Stimulated activated CD4-positive, alpha-beta T cell treated with anti-CD3 and anti-CD28 coated beads, Interleukin-2, amount 100 ng/mL, for 48 hours (primary cell): ENCODE data around the gene C1QTNF6.
"Not testable (repeated sequence)": the region's sequence is repeated elsewhere in the genome, so short reads cannot be mapped to it uniquely, and the experiment has no call there.

Experiments used
- DNase-seq, 2 donors: peaks; one replicate each; pipeline ENCODE4 v3.0.0-alpha.2; 2020

The C1QTNF6 gene

DNA sequence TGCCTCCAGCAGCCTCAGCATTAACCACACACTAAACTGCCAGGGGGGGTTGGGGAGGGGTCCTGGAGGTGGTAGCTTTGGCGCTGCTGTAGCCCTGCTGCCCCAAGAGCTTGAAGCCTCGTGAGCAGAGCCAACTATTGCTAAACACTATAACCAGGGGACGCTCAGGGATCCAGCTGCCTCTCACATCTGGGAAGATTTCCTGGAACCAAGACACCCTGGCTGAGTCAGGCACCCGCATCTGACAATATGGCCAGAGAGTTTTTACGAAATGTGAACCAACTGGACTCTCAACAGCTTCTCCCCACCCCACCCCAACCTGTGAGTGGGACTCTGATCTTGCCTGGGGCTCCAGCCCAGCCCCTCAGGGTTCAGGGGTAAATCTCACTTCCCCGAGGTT is 14.3 kb downstream of the C1QTNF6 start:
- DNase-seq, result no peak

DNA sequence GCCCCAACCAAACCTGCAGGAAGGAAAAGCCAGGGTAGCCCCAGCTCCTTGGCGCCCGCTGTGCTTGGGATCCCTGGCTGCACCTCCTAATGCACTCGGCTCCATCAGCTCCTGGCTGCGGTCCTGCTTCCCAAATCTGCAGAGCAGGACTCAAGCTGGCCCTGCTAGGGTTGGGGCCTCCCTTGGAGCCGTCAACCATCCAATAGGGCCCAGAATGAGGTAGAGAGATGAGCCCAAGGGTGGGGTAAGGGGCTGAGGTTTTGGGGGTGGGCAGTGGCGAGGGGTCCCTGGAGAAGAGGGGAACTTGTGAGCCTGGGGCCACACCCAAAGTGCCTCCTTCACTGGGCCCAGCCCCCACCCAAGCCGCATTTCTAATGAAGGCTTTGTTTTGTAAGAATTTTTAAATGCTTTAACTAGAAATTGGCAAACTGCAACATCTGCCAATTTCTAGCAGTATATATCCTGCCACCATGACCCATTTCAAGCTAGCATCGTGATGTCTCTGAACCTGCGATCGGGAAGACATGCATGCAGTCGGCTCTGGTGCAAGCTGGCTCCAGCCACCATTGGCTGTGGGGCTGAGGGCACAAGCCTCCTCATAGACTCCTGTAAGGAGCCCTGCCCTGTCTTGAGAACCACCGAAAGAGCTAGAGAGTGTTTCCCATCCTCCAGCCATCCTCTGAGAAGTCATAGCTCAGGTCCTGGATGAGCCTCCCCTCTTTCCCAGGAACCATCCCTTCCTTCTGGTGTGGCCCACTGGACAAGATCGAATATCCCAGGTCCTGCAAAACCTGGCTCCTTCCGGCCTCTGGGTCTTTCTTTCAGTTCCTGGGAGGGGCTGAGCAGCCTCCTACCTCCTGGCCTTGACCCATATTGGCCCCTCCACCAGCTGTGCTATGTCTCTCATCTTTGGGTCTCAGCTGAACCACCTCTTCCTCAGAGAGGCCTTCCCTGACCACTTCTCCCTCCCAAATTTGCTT is 15.5 kb downstream of the C1QTNF6 start:
- no peak for DNase-seq

DNA sequence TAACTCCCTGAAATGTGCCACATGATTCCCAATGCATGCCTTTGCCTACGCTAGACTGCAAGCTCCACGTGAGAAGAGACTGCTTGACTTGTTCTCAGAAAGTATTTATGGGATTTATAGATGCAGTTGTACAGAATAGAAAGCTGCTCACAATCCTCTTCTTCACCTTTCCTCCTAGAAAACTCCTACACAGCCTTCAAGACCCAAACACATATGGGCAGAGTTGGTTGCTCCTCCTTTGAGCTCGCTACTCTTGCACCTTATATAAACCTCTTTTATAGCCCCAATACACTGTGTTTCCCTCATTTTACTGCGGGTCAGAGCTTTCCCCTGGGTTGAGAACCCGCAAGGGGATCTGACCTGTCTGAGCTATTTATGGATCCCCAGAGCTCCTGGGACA is 16.4 kb downstream of the C1QTNF6 start:
- no peak for DNase-seq

DNA sequence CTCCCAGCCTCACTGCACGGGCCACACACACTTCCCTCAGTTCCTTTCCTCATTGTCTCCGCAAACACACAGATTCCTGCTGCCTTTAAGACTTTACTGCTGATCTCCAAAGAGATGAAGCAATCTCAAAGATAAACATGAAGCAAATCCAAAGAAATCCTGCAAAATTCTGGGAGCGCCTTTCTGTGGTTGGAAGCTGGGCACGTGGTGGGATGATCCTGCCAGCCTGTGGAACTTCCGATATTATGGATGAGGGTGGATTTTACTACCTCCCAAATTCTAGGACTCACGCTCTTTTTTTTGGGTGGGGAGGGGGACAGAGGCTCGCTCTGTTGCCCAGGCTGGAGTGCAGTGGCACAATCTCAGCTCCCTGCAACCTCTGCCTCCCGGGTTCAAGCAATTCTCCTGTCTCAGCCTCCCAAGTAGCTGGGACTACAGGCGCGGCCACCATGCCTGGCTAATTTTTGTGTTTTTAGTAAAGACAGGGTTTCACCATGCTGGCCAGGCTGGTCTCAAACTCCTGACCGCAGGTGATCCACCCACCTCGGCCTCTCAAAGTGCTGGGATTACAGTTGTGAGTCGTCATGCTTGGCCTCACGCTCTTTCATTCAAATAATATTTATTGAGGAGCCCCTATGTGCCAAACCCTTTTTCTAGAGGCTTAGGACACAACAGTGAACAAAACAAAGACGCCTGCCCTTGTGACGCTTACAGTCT is 17.2 kb downstream of the C1QTNF6 start:
- DNase-seq, result not testable (repeated sequence)

DNA sequence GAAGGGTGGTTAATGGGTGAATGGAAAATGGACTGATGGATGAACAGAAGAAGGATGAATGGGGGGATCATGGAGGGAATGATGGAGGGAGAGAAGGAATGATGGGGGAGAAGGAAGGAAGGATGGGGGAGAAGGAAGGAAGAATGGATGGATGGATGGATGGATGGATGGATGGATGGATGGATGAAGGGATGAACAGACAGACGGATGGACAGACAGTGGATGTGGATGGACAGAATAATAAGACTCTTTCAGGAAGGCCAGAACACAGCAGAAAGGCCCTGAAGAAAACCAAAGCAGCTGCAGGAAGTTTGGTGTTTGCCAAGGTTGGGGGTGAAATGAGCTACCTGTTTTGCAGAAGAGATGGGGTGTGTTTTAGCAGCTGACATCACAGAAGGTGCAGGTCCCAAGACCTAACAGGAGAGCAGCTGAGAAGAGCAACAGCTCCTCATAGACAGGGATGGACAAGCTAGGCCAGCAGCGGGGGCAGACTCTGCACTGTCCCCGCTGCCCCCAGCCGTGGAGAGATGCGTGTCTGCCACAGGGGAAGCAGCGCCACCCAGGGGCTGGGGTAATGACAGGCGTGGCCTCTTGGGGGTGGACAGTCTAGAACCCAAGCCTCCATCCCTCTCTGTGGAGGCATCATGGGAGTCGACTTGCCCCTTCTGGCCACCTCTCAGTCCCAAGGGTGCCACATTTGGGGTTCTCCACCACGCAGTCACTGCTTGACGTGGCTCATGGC is 17.9 kb downstream of the C1QTNF6 start:
- DNase-seq, result no peak

DNA sequence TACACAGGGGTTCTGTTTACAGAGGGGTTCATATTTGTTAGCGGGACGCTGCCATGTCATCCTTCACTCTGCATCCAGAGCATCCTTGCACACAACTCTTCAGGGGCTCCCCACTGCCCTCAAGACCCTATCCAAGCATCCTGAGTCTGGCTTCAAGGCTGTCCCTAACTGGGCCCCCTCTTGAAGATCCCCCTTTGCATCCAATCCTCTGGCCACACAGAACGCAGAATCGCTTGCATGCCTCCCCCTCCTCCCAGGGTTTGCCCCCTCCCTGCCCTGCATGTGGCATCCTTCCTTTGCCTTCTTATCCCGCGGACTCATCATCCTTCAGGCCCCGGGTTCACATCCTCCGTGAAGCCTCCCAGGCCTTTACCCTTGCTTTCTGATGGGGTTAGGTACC is 18.6 kb downstream of the C1QTNF6 start:
- no peak for DNase-seq

DNA sequence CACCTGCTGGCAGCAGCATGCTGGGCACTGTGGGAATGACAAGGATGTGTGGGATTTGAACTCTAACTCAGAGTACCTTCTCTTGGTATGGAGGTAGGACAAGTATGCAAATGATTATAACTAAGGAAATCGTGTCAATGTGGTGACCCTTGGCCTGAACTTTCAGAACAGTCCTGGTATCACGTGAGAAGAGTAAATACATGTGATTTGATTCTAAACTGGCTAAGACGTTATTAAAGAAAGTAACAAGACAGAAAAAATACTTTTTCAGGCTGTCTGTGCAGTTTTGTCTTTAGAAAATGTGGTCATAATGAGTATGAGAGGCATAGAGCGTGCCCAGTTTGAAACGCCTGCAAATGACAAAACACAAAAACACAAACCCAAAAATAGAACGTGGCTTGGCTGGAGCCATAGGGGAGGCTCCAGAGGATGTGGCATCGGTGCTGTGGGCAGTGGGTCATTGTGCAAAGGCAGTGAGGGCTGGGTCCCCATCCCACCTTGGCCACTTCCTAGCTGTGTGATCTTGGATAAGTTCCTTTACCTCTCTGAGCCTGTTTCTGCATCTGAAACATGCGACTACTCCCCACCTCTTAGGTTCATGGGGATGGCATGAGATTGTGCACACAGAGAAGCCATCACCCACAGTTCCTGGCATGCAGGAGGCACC is 19.9 kb downstream of the C1QTNF6 start:
- DNase-seq, result no peak

DNA sequence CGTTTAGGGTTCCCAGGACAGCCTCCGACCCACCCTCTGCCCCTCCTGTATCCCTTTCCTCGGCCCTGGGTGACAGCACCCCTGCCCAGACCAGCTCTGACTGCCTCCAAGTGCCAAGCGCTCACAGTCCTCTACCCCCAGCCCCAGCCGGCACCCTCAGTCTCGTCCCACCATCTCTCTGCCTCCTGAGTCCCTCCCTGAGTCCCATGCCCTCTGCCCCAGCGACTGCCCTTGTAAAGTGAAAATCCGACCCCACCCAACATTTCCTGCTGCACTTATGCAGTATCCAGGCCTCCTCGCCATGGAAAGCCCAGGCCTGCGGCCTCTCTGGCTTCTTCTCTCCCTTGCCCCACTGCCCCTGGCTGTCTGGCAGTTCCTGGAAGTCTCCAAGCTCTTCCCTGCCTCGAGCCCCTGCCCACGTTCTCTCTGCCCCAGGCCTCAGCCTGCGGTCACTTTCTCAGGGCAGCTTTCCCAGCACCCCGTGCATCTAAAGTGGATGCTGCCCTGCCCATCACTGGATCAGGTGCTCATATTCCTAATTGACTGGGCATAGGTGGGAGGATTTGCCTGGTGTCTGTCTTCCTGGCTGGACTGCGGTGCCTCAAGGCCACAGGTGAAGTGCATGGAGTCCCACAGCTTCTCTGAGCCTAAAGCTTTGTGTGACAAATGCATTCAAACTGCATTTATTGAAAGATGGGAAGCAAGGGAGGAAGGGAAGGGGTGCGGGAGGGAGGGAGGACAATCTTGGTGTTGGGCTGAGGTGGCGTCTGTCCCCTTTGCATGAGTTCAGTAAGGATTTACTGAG is 20.7 kb downstream of the C1QTNF6 start:
- no peak for DNase-seq

DNA sequence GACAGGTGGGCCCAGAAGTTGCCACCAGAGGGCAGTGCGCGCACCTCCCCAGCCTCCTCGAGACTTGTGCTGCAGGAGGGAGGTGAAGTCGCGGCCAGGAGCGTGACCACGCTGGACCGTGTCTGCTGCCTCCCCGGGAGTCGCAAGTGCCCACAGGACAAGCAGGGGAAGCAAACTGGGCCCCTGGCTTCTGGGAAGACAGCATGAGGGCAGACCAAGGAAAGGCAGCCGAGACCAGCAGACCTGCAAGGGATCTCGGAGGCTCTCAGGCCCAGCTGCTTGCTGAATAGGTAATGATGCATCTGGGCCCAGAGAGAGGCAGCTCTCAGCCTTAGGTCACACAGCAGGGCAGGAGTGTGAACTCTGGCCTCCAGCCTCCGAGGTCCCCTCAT is 21.4 kb downstream of the C1QTNF6 start:
- DNase-seq, result peak; percentile 82 to 87

DNA sequence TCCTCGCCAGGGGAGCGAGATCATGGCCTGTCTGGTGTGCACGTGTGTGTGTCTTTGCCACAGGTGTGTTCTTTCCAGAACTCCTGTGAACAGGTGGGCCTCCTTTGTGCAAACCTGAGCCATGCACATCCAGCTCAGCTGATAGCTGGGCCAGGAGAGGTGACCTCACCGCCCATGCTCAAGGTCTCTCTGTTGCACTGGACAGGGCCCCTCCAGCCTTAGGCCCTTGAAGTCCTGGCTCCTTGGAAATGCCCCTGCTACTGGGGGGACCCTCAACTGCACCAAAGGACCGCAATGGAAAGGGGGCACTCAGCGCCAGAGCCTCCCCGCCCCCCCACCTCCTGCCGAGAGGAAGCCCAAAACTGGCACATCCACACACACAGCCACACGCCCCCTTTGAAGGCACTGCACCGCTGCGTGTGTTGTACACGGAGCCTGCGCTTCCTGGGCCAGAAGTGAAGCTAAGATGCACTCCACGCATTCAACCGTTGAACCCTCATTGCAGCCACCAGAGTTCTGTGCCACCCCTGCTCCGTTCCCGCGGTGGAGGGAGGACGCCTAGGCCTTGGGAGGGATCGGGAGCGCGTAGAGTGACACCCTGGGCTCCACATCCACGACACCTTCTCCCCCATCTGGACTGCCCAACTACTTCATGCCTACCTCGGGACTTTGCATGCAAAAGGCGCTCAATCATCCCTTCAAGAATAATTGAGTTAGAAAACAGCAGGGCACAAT is 21.9 kb downstream of the C1QTNF6 start:
- DNase-seq, result no peak

DNA sequence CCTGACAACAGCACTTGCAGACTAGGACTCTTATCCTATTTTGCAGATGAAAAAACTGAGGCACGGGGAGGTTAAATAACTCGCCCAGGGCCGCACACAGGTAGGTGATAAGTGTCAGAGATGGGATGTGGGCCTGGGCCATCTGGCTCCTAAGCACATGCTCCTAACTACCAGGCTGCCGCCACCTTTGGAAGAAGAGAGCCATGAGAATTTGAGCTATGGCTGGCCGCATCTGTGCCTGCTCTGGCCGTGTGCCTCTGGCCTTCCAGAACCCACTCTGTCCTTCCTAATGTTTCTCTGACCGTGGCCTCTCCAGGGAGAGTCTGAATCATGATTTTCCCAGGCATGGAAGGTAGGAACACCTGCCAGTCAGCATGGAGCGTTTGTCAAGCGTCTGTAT is 23.0 kb downstream of the C1QTNF6 start:
- no peak for DNase-seq

DNA sequence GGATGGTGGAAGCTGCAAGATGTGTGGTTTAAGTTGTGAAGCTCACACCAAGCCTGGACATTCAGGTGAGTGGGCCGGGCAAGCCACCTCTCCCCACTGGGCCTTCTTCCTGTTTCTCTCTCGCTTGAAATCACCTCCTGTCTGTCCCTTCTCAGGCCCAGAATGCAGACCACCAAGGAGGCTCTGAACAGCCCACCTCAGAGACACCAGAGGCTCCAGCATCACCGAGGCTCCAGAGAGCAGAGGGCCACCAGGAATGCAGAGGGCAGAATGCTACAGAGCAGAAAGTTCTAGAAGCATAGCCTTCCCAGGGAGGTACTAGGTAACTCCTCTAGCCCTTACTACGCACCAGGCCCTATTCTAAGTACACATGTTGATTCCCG is 23.6 kb downstream of the C1QTNF6 start:
- DNase-seq, result no peak

DNA sequence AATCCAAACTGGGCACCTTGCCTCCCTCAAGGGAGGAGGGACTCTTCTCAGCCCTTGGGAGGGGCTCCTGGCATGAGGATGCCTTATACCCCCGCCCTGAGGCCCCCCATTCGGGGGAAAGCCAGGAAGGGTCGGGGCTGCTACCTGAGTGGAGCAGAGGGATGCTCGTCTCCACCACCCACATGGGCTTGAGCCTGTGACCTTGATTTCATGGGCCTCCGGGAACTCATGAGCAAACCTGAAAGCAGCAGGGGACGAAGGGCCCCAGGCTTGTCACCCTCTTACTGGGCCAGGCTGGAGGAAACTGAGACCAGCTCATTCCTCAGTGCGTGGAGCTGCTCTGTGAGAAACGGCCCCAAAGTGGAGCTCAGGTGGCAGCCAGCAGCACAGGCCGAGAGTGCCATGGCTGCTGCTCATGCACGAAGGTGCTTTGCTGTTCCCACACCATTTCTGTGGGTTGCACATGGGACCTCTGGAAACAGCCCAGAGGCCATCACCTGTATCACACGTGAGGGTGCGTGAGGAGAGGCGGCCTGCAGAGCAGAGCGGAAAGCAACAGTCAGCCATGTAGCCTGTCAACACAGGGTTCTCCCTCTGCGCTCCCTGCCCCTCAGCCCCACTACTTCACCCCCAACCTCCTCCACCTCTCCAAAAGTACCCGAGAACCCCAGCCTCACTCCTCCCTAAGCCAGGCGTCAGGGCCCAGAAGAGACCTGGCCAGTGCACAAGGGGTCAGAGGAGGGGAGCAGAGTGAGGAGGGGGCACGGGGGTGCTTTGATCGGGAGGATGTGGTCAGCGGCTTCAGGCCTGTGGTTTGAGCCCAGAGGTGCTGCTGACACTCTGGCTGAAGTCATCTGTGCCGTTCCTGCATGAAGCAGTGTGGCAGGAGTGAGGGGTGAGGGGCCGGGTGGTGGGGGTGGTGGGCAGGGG is 24.2 kb downstream of the C1QTNF6 start:
- peak; percentile 72 for DNase-seq

DNA sequence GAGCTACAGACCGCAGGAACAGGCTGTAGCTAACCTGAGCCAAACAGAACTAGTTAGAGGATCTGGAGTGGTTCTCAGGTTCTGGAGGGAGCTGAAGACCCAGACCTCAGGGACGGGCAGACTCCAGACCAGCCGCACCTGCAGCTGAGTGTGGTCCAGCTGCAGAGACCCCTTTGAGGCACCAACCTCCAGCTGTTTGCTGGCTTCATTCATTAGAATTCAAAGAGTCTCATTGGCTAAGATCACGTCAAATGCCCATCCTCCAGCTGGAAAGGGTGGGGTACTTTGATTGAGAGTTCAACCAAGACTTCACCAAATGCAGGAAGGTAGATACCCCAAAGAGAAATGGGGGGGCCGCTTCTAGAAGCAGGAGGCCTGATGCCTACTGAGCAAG is 25.0 kb downstream of the C1QTNF6 start:
- no peak for DNase-seq

DNA sequence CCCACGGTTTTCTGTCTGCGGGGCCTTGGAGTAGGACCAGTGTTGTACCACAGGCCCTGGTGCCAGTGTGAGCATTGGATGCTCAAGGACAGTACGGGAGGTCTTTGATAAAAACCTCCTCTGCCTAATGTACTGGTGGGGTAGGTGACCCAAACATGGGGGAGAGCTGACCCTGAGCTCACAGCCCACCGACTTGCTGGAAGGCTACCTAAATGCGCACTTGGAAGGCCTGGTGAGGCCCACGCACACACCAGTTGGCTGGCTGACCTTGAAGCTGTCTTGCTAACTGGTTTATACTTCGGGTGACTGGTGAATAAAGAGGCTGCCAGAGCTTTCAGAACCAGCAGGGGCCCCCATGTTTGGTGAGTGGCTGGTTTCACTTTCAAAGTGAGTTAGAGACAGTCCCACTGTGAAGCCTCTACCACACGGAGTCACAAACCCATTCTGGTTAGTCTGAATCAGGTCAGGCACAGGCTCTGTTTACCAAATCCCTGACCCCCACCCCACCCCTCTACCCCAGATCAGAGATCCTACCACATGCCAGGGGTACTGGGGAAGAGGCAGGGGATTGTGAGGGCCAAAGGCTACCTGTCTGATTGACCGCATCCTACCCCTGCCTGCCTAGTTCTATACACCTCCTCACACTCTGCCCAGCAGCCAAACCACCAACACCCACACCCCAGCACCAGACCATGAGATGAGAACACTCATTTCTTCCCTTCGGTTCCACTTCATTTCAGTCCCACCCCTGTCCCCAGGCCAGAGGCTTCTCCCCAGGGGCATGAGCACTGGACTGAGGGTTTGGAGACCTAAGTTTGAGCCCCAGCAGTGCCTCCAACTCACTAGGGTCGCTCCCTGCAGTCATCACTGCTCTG is 25.6 kb downstream of the C1QTNF6 start:
- DNase-seq, result peak; percentile 64 to 65

DNA sequence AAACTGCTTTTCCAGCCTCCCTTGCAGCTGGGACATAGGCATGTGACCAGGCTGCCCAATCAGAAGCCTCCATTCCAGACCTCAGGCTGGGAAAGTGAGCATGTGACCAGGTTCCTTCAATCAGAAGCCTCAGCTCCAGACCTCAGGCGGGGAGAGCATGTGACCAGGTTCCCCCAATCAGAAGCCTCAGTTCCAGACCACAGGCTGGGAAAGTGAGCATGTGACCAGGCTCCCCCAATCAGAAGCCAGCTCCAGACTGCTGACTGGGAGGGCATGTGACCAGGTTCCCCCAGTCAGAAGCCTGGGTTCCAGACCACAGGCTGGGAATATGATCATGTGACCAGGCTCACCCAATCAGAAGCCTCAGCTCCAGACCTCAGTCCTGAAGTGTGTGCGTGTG is 26.6 kb downstream of the C1QTNF6 start:
- no peak for DNase-seq

DNA sequence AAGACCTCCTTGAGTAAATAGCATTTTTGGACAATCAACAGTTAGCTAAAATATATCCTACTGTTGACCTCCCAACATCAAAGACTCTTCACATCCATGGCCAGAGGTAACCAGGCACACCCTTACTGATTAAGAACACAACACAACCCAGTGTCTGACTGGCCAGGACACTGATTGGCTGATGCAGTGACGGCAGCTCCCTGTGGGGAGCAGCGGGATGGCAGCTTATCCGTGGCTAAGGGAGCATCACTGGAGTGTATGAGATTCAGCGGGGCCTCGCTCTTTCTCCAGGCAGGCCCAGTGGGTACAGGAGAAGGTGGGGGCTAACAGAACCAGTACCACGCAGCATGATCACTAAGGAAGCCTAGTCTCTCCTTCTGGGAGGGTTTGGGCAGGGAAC is 28.0 kb downstream of the C1QTNF6 start:
- DNase-seq, result no peak

DNA sequence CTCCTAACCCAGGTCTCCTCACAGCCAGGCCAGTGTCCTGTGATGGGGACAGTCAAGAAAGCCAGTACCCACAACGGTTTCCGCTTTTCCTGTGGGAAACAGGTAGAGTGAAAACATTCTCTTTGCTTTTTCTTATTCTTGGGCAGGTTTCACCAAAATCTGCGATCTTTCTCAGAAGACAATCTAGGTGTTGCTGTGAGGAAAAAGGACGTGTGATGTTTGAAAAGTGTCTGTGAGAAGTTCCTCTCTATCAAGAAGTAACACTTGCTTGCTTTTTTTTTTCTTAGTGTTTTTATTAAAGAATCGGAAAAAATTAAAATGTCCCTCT is 29.1 kb downstream of the C1QTNF6 start:
- DNase-seq, result no peak
